Measurements from ENCODE around the gene KLHL13. TPM values are rescaled to one million over a fixed set of nuclear protein-coding genes. Genes with fewer than 3 reads are reported as not detected.

Gene KLHL13
- total RNA-seq, 1 experiment from 2014 or later = not detected

DNA sequence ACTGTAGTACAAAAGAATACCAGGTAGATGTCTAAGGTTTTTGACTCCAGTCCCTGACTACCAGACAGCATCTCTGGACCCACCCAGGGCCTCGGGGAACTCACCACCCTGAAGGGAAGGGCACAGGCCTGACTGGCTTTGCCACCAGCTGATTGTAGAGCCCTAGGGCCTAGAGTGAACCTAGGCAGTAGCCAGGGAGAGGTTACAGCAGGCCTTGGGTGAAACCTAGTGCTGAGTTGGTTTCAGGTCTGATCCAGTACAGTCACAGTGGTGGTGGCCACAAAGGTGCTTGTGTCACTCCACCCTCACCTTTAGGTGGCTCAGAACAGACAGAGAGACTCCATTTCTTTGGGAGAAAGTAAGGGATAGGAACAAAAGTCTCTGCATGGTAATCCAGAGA, 244.8 kb downstream of the KLHL13 start:
- DNase-seq (ENCODE audit: low read depth) = no peak

DNA sequence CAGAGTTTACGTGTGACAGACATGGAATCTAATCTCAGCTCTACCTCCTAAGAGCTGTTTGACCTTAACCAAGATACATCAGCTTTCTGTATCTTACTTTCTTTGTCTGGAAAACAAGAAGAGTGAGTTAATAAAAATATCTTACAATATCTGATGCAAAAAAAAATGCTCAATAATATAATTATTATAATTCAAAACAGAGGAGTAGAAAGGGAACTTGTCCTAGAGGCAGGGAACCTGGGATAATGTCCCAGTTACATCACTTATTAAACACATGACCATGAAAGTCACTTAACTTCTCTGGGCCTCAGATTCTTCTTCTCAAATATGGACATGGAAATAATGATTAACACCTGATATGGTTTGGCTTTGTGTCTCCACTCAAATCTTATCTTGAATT, 256.1 kb downstream of the KLHL13 start:
- DNase-seq (ENCODE audit: low read depth) = no peak

DNA sequence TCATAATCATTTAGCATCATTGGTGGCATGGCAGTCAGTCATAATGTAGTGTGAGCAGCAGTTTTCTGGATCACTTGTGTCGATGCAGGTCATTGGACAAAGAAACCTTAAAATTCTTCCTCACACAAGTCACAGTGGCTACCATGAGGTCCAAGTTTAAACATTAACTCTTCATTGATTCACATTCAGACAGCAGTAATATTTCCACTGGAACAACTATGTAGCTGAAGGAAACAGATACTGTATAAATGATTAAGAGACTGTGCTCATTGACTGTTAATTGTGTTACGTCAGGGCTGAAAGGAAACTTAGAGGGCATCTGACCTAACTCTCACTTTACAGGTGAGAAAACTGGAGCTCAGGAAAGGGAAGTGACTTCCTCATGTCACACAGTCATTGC, 261.8 kb downstream of the KLHL13 start:
- no peak for DNase-seq (ENCODE audit: low read depth)

DNA sequence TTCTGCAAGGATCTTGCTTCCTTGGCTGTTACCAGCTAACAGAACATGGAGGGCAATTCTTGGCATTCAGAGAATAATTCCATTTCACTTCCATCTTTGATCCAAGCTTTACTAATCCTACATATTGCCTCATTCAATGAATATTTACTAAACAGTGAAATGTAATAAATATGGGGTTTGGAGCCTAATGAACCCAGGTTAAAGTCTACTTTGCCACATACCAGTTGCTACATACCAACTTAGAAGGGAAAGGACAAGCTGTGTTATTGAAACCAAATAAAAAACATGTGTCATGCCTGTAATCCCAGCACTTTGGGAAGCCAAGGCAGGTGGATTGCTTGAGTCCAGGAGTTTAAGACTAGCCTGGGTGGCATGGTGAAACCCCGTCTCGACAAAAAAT, 265.6 kb downstream of the KLHL13 start:
- DNase-seq (ENCODE audit: low read depth) = no peak

Other genes starting within 250 kb of the KLHL13 start
- gene WDR44, start 229.3 kb upstream of the KLHL13 start, total RNA-seq (2014; rRNA removed) = 12.4 and 15.6 TPM in 2 replicates